ENCODE results near the gene SEZ6.

The SEZ6 gene

GRCh38 chr17:28954886-28955285, 50.9 kb downstream of the SEZ6 start:
- no peak overlapping the region for H2AFZ ChIP-seq (ENCODE audit: low read length)
- no peak overlapping the region for H3K4me3 ChIP-seq (ENCODE audit: low read length)
- no peak overlapping the region for H3K4me2 ChIP-seq (ENCODE audit: low read depth, low read length)
- no peaks in the 10 kb centered on the region for H4K20me1 ChIP-seq (ENCODE audit: insufficient read depth, low read length)
- H3K27me3 ChIP-seq (replicated peaks; ENCODE audit: insufficient read depth, low read length) = no peaks in the 10 kb centered on the region
- H3K4me1 ChIP-seq (ENCODE audit: low read length) = peaks cover 9% of the 10 kb centered on the region
- no peaks in the 10 kb centered on the region for H3K9me3 ChIP-seq (replicated peaks; ENCODE audit: insufficient read depth, low read length)
- H3K79me2 ChIP-seq (ENCODE audit: low read length) = peaks cover 13% of the 10 kb centered on the region
- no peak for DNase-seq
- TF ChIP-seq CTCF (IDR thresholded peaks at IDR 0.05; ENCODE audit: low read length) = no peak
- TF ChIP-seq EZH2phosphoT487 (IDR thresholded peaks at IDR 0.05; ENCODE audit: low read length) = no peak
- no peak for TF ChIP-seq EZH2 (optimal IDR thresholded peaks at IDR 0.05; ENCODE audit: low read depth, low read length)
- peaks cover 23% of the 10 kb centered on the region for H3F3A ChIP-seq (ENCODE audit: insufficient read depth, low read length)
- no peak overlapping the region for H3K9ac ChIP-seq (ENCODE audit: low read length)
- H3K36me3 ChIP-seq (replicated peaks; ENCODE audit: insufficient read depth, low read length) = no peaks in the 10 kb centered on the region
- no peak overlapping the region for H3K27ac ChIP-seq (ENCODE audit: low read length)
- no peaks in the 10 kb centered on the region for H3K9me2 ChIP-seq (replicated peaks; ENCODE audit: insufficient read depth, low read length)

- Histone ChIP-seq H3K9ac (ENCODE audit: low read length) (no peak overlapping the region), H3K27ac (ENCODE audit: low read length) (no peak overlapping the region), H4K20me1 (ENCODE audit: insufficient read depth, low read length) (no peaks in the 10 kb centered on the region), H3K4me3 (ENCODE audit: low read length) (no peak overlapping the region), H3K79me2 (ENCODE audit: low read length) (peaks cover 26% of the 10 kb centered on the region), H3F3A (ENCODE audit: insufficient read depth, low read length) (peaks cover 33% of the 10 kb centered on the region), H3K36me3 (replicated peaks; ENCODE audit: insufficient read depth, low read length) (no peaks in the 10 kb centered on the region), H3K4me2 (ENCODE audit: low read depth, low read length) (peak overlapping the region; percentile 91; the same call in 1 of the 2 replicates), H3K9me3 (replicated peaks; ENCODE audit: insufficient read depth, low read length) (no peaks in the 10 kb centered on the region), H3K9me2 (replicated peaks; ENCODE audit: insufficient read depth, low read length) (no peaks in the 10 kb centered on the region), H3K27me3 (replicated peaks; ENCODE audit: insufficient read depth, low read length) (no peaks in the 10 kb centered on the region), H2AFZ (ENCODE audit: low read length) (peak overlapping the region; percentile 91), H3K4me1 (ENCODE audit: low read length) (peaks cover 10% of the 10 kb centered on the region)
- peak; percentile 42 for DNase-seq
- TF ChIP-seq CTCF (IDR thresholded peaks at IDR 0.05; ENCODE audit: low read length) (peak; percentile 91), EZH2phosphoT487 (IDR thresholded peaks at IDR 0.05; ENCODE audit: low read length) (no peak)
These were observed 52.3 kb downstream of the SEZ6 start for GRCh38 chr17:28953444-28954118.

- peaks cover 39% of the 10 kb centered on the region for H3K79me2 ChIP-seq (ENCODE audit: low read length)
- H3K27ac ChIP-seq (ENCODE audit: low read length) = peak overlapping the region; percentile 90
- H3K9me2 ChIP-seq (replicated peaks; ENCODE audit: insufficient read depth, low read length) = no peaks in the 10 kb centered on the region
- H3K27me3 ChIP-seq (replicated peaks; ENCODE audit: insufficient read depth, low read length) = no peaks in the 10 kb centered on the region
- TF ChIP-seq EZH2 (optimal IDR thresholded peaks at IDR 0.05; ENCODE audit: low read depth, low read length) = no peak
- peaks cover 33% of the 10 kb centered on the region for H3F3A ChIP-seq (ENCODE audit: insufficient read depth, low read length)
- no peaks in the 10 kb centered on the region for H3K36me3 ChIP-seq (replicated peaks; ENCODE audit: insufficient read depth, low read length)
- H3K4me3 ChIP-seq (ENCODE audit: low read length) = peak overlapping the region; percentile 75
- peak overlapping the region; percentile 67 for H3K9ac ChIP-seq (ENCODE audit: low read length)
- peaks cover 20% of the 10 kb centered on the region for H3K4me1 ChIP-seq (ENCODE audit: low read length)
- no peaks in the 10 kb centered on the region for H4K20me1 ChIP-seq (ENCODE audit: insufficient read depth, low read length)
- H2AFZ ChIP-seq (ENCODE audit: low read length) = peak overlapping the region; percentile 91
- no peaks in the 10 kb centered on the region for H3K9me3 ChIP-seq (replicated peaks; ENCODE audit: insufficient read depth, low read length)
- H3K4me2 ChIP-seq (ENCODE audit: low read depth, low read length) = peak overlapping the region; percentile 93
- DNase-seq = peak; percentile 99
These were observed 53.5 kb downstream of the SEZ6 start for GRCh38 chr17:28951991-28952975.

Data from MM.1S (cell line).